Ovary (tissue), 3 donors: ENCODE results near the gene ITPR2.

Experiments
- EP300 ChIP-seq: sonication (generic); formaldehyde crosslinking; IDR thresholded peaks from one replicate; pipeline ENCODE4 v1.6.1; 2017; ENCODE audit warnings: antibody characterized with exemption
- POLR2A ChIP-seq: fragments of 450-650 bp; IDR thresholded peaks from one replicate; pipeline ENCODE4 v1.6.1; 2017; ENCODE audit warnings: antibody characterized with exemption, mild to moderate bottlenecking, moderate library complexity
- TF ChIP-seq, protein P1 (sequence below), 3 donors: fragments of 450-650 bp in 2 of 3; fragments of 200-600 bp in 1 of 3; IDR thresholded peaks; one replicate each; pipeline versions ENCODE4 v1.5.1 to v1.8.0; 2016 to 2022; ENCODE audit warnings: antibody characterized with exemption in 3 of 3, mild to moderate bottlenecking in 1 of 3
- donor health status: DM: no; HTN: no; CAD: no.

DNA sequence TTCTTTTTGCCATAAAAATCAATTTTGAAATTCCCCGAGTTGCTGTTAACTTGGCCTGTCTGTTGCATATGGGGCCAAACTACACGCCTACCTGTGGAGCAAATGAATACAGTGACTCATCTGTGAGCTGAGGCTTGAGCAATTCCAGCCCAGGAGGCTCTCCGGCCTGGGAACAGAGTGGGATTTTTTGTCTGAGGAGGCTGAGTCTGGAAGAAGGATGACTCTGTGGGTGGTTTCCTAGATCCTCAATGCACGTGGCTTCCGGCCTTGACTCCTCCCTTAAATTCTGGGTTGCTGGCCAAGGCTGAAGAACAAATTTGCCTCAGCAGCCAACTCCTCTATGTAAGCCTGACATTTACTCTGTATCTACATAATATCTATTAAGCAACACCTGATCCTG lies 513.5 kb downstream of the ITPR2 start:
- TF ChIP-seq POLR2A (no peak), EP300 (no peak)
- TF ChIP-seq, protein P1, sequence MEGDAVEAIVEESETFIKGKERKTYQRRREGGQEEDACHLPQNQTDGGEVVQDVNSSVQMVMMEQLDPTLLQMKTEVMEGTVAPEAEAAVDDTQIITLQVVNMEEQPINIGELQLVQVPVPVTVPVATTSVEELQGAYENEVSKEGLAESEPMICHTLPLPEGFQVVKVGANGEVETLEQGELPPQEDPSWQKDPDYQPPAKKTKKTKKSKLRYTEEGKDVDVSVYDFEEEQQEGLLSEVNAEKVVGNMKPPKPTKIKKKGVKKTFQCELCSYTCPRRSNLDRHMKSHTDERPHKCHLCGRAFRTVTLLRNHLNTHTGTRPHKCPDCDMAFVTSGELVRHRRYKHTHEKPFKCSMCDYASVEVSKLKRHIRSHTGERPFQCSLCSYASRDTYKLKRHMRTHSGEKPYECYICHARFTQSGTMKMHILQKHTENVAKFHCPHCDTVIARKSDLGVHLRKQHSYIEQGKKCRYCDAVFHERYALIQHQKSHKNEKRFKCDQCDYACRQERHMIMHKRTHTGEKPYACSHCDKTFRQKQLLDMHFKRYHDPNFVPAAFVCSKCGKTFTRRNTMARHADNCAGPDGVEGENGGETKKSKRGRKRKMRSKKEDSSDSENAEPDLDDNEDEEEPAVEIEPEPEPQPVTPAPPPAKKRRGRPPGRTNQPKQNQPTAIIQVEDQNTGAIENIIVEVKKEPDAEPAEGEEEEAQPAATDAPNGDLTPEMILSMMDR (IDR thresholded peaks at IDR 0.05) = no peak
